GM06990 (cell line): ENCODE data around the gene ATPAF1.
"Not testable (repeated sequence)": the region's sequence is repeated elsewhere in the genome, so short reads cannot be mapped to it uniquely, and the experiment has no call there.

Experiments used
- DNase-seq: peaks from one replicate; pipeline ENCODE4 v3.0.0-alpha.2; 2011; ENCODE audit not compliant: insufficient read length; ENCODE audit errors: extremely low read depth
- H3K27me3 ChIP-seq: replicated peaks from 2 replicates; pipeline ENCODE4 v1.6.0; 2011; ENCODE audit warnings: low read length; ENCODE audit not compliant: control insufficient read depth, insufficient read depth
- H3K36me3 ChIP-seq: 2 replicates; pipeline ENCODE4 v1.5.1; 2011; ENCODE audit warnings: low read length; ENCODE audit not compliant: control insufficient read depth, insufficient read depth
- H3K4me3 ChIP-seq: replicated peaks from 2 replicates; pipeline ENCODE4 v1.5.1; 2011; ENCODE audit warnings: low read depth, mild to moderate bottlenecking, control low read depth, low read length
- CTCF ChIP-seq: IDR thresholded peaks from 2 replicates; pipeline ENCODE4 v1.5.1; 2011; ENCODE audit warnings: low read length, control low read depth, mild to moderate bottlenecking, inconsistent platforms; ENCODE audit not compliant: insufficient read depth, poor library complexity, severe bottlenecking

The ATPAF1 gene

GRCh38 chr1:46652321-46653100, 15.7 kb downstream of the ATPAF1 start:
- DNase-seq = no peak
- no peaks in the 10 kb centered on the region for H3K27me3 ChIP-seq
- peaks cover 1% of the 10 kb centered on the region for H3K36me3 ChIP-seq
- TF ChIP-seq CTCF = no peak
- H3K4me3 ChIP-seq = no peak overlapping the region

DNA sequence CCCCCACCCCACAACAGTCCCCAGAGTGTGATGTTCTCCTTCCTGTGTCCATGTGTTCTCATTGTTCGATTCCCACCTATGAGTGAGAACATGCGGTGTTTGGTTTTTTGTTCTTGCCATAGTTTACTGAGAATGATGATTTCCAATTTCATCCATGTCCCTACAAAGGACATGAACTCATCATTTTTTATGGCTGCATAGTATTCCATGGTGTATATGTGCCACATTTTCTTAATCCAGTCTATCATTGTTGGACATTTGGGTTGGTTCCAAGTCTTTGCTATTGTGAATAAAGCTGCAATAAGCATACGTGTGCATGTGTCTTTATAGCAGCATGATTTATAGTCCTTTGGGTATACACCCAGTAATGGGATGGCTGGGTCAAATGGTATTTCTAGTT, 17.0 kb downstream of the ATPAF1 start:
- not testable (repeated sequence) for H3K27me3 ChIP-seq, H3K4me3 ChIP-seq, DNase-seq, H3K36me3 ChIP-seq

- no peak for DNase-seq
- Histone ChIP-seq H3K36me3 (no peaks in the 10 kb centered on the region; the same call in 1 of the 2 replicates), H3K4me3 (no peak overlapping the region), H3K27me3 (no peaks in the 10 kb centered on the region)
- TF ChIP-seq CTCF = no peak
Measured at GRCh38 chr1:46650491-46650890, 17.7 kb downstream of the ATPAF1 start.

- no peak for TF ChIP-seq CTCF
- no peak for DNase-seq
- Histone ChIP-seq H3K4me3 (no peak overlapping the region), H3K36me3 (no peaks in the 10 kb centered on the region; the same call in 1 of the 2 replicates), H3K27me3 (no peaks in the 10 kb centered on the region)
Measured at GRCh38 chr1:46649764-46650163, 18.4 kb downstream of the ATPAF1 start.

DNA sequence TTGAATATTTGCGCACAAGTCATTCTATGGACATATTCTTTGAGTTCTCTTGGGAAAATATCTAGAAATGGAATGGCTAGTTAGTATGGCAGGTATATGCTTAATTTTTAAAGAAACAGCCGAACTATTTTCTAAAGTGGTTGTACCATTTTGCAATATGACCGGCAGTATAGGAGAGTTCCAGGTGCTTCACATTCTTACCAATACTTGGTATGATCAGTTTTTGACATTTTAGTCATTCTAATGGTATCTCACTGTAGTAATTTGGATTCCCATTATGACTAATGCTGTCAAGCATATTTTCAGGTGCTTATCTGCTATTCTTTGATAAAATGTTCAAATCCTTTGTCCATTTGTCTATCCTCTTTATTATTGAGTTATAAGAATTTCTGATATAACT, 20.6 kb downstream of the ATPAF1 start:
- no peak overlapping the region for H3K4me3 ChIP-seq
- H3K27me3 ChIP-seq = no peaks in the 10 kb centered on the region
- no peaks in the 10 kb centered on the region; the same call in 1 of the 2 replicates for H3K36me3 ChIP-seq
- no peak for TF ChIP-seq CTCF
- no peak for DNase-seq

DNA sequence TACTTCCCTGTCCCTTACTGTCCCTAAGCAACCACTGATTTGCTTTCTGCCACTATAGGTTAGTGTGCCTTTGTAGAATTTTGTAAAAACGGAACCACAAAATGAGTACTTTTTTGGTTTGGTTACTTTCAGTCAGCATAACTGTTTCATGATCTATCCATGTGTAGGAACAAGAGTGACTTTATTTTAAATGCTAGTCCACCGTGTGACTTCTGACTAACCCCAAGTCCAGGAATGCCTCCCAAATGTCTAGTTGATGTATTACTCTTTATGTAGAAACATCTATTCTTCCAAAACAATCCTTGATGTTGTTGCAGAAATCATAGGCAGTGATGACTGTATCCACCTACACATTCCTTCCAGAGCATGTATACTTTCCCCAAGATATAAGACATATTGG, 21.3 kb downstream of the ATPAF1 start:
- DNase-seq = no peak
- Histone ChIP-seq H3K27me3 (no peaks in the 10 kb centered on the region), H3K36me3 (no peaks in the 10 kb centered on the region; the same call in 1 of the 2 replicates), H3K4me3 (no peak overlapping the region)
- TF ChIP-seq CTCF = no peak
